Measurements from ENCODE around the gene TH.

The TH gene

DNA sequence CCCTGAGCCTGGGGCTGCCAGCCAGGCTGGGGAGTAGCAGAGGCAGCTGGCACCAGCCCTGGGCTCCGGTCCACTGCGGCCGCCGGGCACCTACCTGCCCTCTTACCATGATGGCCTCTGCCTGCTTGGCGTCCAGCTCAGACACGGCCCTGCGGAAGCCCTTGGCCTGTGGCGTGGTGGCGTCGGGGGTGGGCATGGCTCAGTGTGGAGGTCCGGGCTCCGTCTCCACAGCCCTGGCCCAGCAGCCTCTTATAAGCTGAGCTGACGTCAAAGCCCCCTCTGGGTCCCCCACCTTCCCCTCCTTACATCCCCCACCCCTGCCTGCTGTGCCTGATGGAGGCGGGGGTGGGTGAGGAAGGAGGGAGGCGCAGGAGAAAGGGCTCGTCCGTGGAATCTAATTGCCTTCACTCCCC is at the start of gene TH:
Gene TH (minus strand): TSS at position 225 of the 413 bp plus-strand sequence. CDS start 29 bp downstream, at position 196.
- DNase-seq, result no peak

DNA sequence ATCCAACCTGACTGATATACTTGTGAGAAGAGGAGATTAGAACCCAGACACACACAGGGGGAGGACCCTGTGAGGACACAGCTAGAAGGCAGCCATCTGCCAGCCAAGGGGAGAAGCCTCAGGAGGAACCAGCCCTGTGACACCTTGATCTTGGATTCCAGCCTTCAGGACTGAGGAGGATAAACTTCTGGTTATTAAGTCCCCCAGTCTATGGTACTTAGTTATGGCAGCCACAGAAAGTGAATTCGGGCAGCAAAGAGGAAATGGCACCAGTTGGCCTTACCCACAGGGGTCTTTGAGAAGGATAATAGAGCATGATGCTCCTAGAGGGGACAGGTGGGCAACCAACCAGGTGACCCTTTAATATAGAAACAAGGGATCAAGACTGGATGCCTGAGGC is 49.4 kb upstream of the TH start:
- no peak for DNase-seq

DNA sequence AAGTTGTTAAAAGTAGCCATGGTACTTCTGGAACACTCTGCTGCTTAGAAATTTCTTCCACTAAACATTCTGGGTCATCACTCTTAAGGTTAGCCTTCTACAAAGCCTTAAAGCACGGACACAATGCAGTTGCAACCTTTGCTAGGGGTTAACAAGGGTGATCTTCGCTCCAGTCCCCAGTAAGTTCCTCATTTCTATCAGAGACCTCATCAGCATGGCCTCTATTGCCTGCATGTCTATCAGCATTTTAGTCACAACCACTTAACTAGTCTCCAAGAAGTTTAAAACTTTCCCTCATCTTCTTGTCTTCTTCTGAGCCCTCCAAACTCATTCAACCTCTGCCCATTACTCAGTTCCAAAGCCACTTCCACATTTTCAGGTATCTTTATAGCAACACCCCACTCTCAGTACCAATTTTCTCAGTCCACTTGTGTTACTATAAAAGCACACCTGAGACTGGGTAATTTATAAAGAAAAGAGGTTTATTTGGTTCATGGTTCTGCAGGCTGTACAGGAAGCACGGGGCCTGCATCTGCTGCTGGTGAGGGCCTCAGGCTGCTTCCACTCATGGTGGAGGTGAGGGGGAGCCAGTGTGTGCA is 48.7 kb upstream of the TH start:
- no peak for DNase-seq

DNA sequence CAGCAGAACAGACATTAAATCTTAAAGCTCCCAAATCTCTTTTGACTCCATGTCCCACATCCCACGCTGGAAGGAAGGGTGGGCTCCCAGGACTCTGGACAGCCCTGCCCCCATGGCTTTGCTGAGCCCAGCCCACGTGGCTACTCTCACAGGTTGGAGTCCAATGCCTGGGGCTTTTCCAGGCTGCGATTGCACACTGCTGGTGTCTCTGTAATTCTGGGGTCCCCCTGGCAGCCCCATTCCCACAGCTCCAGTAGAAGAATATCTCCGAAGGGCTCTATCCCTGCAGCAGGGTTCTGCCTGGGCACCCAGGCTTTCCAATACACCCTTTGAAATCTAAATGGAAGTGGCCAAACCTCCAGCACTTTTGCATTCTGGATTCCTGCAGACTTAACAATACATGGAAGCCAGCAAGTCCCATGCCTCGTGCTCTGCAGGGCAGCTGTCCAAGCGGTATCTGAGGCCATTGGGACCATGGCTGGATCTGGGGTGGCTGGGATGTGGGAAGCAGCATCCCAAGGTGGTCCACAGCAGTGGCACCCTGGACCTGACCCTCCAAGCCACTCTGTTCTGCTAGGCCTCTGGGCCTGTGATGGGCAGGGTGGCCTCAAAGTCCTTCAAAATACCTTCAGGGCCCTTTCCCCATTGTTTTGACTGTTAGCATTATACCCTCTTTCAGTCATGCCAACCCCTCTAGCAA is 47.9 kb upstream of the TH start:
- no peak for DNase-seq

DNA sequence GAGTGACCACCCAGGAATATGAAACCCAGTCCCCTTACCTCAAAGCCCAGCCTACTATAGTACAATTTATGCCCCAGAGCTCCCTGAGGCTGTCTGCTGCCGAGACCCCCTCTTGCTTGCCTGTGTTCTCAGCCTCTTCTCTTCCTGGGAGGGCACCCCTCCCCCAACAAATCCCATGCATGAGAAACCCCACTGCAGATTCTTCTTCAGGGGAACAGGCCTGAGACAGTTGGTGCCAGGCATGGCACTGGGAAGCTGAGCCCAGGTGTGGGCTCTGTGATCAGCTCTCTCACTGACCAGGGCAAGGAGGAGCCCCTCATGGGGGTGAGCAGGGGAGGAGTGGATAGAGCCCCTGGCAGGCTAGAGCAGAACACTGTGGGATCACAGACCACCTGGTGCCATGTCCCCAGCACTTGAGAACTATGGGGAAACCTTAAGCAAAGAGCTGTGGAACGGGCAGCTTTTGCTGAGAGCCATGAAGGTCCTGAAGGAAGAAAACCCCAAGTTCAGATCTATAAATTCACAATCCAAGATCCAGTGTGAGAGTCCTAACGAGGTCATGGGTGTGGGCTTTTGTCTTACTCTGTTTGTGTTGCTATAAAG is 46.5 kb upstream of the TH start:
- no peak for DNase-seq

DNA sequence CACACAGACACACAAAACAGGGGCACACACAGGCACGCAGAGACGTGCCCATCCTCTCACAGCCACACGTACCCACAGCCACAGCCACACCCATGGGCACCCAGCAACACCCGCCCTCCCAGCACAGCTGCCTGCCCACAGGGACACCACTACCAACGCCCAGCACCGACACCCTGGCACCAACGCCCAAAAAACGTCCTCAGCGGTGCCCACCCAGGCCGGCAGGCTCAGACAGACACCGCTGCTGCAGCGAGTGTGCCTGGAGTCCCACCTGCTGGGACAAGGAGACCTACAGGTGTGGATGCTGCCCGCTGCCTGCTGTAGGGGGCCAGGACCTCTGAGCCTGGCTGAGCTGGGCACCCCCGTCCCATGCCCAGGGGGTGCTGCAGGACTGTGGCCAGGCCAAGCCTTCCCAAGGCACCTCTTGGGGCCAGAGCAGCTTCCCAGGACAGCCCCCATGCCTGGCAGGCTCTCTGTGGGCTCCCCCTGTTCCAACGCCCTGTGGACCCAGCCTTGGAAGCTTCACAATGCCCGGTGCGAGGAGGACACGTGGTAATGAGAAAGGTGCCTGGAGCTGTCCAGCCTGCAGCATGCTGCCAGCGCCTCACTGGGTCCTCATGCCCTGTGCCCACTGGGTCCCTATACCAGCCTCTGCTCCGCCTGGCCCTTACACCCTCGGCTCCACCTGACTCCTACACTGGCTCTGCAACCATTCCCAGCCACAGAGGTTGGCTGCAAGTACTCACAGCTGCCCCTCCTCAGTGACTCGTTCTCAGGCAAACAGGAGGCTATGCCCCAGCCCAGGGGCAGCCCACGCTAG is 45.8 kb upstream of the TH start:
- DNase-seq, result no peak

DNA sequence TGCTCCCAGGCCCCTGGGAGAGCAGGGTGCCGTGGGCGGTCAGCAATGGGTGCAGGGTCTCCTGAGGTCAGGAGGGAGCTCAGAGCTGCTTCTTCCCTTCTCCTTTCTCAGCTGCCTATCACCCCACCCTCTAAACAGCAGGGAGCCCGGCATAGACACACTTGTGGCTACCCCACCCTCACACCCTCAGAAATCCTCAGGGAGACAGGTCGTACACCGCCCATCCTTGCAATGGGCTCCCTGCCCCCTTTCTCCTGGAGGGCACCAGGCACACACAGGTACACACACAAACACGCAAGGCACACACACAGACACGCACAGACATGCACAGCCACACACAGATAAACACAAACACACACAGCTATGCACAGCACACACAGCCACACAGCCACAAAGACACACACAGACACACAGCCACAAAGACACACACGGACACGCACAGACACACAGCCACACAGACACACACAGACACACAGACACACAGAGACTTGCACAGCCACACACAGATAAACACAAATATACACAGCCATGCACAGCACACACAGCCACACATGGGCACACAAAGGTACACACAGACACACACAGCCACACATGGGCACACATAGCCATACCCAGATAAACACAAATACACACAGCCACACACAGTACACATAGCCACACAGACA is 44.9 kb upstream of the TH start:
- DNase-seq, result no peak

DNA sequence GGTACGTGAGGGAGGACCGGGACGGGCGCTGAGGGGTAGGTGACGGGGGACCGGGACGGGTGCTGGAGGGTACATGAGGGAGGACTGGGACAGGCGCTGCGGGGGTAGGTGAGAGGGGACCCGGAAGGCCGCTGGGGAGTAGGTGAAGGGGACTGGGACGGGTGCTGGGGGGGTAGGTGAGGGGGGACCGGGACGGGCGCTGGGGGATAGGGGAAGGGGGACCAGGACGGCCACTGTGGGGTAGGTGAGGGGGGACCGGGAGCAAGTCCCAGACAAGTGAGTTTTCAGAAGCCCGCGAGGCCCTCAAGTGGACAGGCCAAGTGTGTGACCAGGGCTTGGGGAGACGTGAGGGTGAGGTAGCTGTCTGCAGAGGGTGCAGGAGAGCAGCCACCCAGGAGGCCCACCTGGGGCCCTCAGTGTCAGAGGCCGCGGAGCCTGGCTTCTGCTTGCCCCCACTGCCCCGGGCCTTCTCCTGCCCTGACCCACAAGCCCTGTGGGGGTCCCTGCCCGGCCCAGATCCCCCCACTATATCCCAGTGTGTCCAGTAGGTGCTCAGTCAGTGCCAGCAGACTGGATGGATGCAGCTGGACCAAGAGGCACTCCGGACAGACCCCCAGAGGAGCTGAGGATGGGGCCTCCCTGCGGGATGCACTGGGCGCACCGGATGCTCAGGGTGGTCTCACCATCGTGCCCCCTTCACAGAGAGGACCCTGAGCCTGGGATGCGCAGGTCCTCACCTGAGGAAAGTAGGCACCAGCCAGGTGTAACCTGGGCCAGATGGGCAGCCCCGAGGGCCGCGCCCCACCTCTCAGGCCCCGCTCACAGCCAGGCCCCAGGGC is 44.2 kb upstream of the TH start:
- DNase-seq, result no peak

DNA sequence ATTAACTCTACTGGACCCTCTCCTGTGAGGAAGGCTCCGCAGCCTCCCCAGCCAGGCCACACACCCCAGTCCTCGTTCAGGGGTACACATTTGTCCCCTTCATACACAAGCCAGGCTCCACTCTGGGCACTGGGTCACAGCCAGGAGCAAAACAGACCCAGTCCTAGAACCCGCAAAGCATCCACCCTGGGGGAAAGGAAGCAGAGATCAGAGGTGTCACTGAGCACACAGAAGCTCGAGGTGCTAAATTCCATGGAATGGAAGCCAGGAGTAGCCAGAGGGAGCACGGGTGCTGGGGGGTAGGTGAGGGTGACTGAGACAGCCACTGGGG is 43.6 kb upstream of the TH start:
- DNase-seq, result no peak

DNA sequence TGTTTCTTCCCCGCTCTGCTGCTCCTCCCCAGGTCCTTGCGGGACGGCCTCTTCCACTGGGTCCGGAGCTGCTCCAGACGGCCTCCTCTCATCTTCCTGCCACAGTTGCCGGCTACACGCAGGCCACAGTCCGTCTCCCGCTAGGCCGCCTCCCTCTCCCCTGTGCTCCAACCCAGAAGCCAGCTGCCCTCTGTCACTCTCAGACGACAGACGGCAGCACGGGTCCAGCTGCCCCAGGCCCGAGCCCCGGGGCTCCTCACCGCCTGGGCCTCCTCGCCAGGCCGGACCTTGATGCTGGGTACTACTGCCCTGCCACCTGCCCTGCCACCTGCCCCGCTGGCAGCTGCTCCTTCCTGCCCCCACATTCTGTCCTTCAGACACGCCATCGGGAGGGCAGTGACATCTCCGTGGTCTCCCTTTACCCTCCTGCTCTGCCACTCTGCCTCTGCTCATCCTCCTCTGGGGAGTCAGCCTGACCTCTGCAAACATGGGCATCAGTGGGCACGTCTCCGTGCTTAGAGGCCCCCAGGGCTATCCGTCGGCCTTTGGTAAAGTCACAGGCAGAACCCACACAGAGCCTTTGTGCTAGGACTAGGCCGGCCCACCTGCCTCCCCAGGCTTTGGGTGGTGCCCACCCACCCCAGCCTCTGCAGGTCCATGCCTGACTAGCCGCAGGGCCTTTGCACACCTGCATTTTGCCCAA is 43.1 kb upstream of the TH start:
- DNase-seq, result no peak

DNA sequence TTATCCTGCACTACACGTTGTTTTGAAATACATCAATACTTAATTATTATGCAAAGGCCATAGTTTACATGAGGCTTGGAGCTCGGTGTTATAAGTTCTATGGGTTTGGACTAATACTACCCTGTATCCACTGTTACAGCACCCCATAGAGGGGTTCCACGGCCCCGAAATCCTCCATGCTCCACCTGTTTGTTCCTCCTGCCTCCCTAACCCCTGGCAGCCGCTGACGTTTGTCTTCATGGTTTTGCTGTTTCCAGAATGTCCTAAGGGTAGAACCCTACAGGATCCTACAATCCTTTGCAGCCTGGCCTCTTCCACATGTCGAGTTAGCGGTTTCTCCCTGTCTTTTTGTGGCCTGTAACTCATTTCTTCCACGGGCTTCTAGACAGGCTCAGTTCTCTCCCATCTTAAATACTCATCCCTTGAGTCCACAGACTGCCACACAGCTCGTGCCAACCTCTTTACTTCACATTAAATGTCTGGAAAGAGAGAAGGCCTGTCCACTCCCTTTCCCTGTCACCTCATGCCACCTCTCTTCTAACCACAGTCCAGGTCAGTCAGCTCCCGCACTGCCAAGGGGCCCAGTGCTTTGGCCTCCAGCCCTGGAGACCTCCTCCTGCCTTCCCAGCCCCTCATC is 42.4 kb upstream of the TH start:
- no peak for DNase-seq

DNA sequence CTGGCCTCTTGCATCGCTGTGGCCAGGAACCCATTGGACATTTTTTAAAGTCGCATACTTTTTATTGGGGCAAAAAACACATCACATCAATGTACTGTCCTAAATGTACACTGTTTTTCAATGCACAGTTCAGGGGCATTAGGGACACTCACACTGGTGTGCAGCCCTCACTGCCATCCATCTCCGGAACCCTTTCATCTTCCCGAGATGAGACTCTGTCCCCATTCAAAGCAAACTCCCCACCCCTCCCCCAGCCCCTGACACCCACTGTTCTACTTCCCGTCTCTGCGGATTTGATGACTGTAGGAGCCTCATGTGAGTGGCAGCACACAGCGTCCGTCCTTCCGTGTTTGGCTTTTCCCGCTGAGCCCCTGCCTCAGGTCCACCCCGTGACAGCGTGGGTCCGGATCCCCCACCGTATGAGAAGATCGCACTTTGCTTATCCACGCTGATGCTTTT is 41.8 kb upstream of the TH start:
- DNase-seq, result peak; percentile 14

DNA sequence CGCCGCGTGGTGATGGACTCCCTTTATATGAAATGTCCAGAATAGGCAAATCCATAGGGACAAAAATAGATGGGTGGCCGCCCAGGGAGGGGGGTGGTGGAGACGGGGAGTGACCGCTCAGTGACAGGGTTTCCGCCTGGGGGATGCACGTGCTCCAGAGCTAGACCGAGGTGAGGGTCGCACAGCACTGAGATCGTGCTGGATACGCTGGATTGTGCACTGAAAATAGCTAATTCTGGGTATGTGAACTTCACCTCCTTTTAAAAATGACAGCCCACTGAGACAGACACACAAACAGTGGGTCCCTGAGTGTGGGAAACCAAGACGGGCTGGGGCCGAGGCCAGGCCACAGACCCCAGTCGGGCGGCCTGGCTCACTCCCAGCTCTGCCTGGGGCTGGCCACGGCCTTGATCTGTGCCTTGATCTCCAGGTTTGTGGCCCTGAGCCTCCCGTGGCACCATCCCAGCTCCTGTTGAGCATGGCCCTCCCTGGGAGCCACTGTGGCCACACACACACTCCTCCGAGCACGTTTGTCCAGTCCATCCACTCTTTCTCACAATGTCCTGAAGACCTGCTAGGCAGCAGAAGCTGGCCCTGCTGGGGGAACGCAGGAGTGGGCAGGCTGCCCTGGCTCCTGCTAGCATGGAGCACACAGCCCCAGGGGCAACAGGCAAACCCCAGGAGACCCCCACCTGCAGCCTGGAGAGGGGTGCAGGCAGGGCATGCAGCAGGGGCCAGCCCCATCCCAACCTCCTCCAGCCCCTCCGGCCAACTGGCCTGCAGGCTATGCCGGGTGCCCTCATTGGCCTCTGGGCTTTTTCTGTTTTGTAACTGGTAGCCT is 41.0 kb upstream of the TH start:
- DNase-seq, result no peak

DNA sequence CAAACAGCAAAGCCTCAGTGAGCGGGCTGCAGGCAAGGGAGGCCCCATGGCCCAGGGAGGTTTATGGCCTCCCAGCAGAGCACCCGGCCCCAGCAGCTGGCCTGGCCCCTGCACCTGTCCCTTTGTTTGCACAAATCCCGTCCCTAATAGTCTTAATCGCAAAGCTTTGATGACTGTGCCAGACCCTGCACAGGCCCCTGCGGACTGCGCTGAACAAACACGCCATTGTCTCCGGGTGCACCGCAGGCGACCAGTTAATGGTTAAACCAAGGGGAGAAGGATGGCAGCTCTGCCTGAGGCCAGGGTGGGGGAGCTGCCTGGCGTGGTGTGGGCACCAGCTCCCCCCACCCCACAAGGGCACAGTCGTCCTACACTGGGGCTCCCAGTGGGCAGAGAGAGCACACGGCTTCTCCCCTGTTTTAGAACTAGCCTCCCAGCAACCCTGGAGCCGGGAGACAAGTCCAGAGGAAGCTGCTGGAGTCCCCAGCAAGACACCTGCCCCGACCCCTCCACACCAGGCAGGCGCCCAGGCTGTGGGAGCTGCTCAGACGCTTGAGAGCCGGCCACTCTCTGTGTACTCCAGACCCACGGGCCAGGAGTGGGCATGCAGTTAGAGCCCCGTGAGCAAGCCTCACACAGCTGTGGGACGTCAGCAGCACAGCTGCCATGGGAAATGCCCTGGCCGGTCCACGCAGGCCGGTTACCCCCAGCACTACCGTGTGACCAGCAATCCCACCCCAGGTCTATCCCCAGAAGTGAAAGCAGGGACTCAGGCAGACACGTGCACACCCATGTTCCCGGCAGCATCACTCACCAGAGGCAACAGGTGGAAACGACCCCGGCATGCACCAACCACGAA is 39.7 kb upstream of the TH start:
- no peak for DNase-seq

DNA sequence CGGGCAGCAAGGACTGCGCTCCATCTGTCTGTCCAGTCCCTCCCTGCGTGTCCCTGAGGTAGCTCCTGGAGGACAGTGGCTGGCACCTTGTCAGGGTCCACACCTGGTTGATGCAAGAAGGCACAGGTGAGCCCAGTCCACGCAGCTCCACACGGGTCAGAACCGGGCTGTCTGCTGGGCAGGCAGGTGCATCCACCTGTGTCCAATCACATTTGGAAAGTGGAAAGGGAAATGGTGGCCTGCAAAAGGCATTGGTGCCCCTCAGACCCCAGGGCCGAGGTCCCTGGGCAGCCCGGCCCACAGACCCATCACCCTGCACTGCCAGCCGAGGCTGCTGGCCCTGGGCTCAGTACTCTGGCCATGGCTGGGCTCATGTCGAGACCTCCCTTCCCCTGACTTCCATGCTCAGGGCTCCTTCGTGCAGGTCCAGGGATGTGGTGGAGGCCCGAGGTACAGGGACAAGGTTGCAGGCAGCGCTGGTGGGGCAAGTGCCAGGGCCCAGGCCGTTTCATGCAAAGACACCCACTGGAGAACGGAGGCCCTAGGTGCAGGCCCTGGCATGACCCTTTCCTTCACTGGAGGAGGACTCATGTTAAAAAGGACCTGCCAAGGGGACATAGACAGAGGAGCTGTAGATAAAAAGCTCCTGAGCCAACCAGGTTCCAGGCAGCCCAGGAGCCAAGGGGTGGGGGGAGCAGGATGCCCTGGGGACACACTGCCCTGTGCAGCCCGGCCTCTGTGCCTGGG is 38.9 kb upstream of the TH start:
- no peak for DNase-seq

DNA sequence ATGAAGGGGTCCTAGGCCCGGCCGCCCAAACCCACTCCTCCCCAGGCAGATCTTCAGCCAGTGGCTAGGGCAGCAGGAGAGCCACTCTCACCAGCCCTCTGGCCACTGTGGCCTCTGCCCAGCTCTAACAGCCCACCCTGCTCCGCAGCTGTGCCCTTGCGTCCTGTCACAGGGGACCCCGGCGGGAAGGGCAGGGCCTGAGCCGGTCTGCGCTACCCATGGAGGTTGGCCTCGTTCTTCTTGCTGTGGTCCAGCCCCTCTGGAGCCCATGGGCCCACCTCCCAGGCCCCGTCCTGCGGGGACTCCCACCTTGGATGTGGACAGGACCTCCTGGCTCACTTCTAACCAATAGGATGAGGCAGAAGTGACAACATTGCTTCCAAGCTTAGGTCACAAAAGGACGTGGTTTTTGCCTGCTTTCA is 38.3 kb upstream of the TH start:
- DNase-seq, result no peak

DNA sequence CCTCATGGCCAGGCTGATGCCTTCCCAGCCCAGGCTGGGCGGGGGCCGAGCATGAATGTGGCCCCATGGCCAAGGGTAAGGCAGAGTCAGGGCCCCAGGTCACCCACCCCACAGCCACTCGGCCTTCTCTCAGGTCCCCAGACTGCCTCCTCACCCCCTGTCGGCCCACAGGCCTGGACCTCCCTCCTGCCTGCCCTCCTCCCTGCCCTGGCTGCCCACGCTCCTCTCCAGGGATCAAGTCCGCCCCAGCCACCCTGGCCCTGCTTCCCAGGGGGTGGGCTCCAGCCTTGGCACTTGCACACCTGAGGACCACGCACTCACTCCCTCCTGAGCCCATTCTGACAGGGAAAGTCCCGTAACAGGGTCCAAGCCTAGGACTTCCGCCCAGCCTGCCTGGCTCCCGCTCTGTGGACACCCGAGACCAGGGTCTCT is 37.8 kb upstream of the TH start:
- no peak for DNase-seq

DNA sequence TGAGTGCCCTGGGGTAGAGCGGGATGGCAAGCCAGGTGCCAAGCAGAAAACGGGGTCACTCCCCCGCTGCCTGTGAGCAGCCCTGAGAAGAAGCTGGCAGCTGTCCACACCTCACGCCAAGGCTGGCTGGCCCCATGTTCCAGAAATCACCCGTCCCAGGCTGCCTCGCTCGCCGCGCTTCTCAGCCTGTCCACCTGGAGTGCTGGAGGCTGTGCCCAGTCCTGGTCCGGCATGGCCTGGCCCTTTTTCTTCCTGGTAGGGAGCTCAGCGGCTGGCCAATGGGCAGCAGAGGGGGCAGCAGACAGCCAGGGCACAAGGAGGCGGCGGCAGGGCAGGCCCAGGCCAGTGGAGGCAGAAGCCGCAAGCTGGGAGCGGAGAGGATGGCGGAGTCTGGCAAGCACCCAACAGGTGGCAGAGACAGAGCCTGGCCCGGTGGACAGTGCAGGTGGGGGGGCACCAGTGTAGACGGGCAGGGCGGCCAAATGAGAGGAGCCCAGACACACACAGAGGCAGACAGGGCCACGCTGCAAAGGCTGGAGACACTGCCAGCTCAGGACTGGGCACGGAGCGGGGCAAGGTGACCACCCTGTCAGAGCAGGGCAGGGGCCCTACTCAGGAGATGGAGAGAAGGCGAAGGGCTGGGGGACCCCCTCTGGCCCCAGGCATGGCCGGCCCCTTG is 37.2 kb upstream of the TH start:
- DNase-seq, result no peak
